ENCODE results near the gene ZMYND8.

ZMYND8 gene

GRCh38 chr20:47165376-47165865 lies 191.1 kb downstream of the ZMYND8 start:
- no peak overlapping the region for H3K4me3 ChIP-seq (ENCODE audit: low read depth, low read length)
- DNase-seq (ENCODE audit: low read depth) = no peak
- no peak for TF ChIP-seq CTCF (IDR thresholded peaks at IDR 0.05; ENCODE audit: control insufficient read depth, extremely low read depth, insufficient read depth)

GRCh38 chr20:47164140-47164539 lies 192.4 kb downstream of the ZMYND8 start:
- TF ChIP-seq CTCF (IDR thresholded peaks at IDR 0.05; ENCODE audit: control insufficient read depth, extremely low read depth, insufficient read depth) = no peak
- no peak for DNase-seq (ENCODE audit: low read depth)
- no peak overlapping the region for H3K4me3 ChIP-seq (ENCODE audit: low read depth, low read length)

GRCh38 chr20:47161411-47161810 lies 195.1 kb downstream of the ZMYND8 start:
- DNase-seq (ENCODE audit: low read depth) = no peak
- TF ChIP-seq CTCF (IDR thresholded peaks at IDR 0.05; ENCODE audit: control insufficient read depth, extremely low read depth, insufficient read depth) = no peak
- H3K4me3 ChIP-seq (ENCODE audit: low read depth, low read length) = no peak overlapping the region

- no peak overlapping the region for H3K4me3 ChIP-seq (ENCODE audit: low read depth, low read length)
- TF ChIP-seq CTCF (IDR thresholded peaks at IDR 0.05; ENCODE audit: control insufficient read depth, extremely low read depth, insufficient read depth) = no peak
- DNase-seq (ENCODE audit: low read depth) = no peak
Observed at GRCh38 chr20:47160992-47161391, 195.5 kb downstream of the ZMYND8 start.

- no peak overlapping the region for H3K4me3 ChIP-seq (ENCODE audit: low read depth, low read length)
- DNase-seq (ENCODE audit: low read depth) = no peak
- no peak for TF ChIP-seq CTCF (IDR thresholded peaks at IDR 0.05; ENCODE audit: control insufficient read depth, extremely low read depth, insufficient read depth)
Observed at GRCh38 chr20:47160240-47160639, 196.3 kb downstream of the ZMYND8 start.
